ENCODE measurements around the gene BHLHA15.

DNA sequence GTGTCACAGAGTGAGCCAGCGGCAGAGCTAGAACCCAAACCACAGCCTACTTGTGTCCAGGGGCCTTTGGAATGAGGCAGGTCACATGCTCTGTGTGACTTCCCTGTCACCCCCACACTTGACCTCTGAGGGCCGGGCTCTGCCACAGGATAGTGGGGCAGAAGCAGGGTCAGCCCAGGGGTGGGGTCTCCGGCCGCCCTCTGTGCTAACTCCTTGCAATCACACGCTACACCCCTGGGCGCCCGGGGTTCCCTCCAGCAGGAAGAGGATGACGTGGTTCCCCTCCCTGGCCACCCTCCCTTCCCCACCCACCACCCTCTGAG lies 21.0 kb downstream of the BHLHA15 start:
- no peak for TF ChIP-seq CTCF (IDR thresholded peaks at IDR 0.05)
- TF ChIP-seq GABPA (IDR thresholded peaks at IDR 0.05; ENCODE audit: low read depth): no peak
- no peak for TF ChIP-seq EP300 (IDR thresholded peaks at IDR 0.05; ENCODE audit: borderline replicate concordance in 1 of 2, low read depth in 1 of 2, low read length in 1 of 2)
- TF ChIP-seq JUND (IDR thresholded peaks at IDR 0.05): no peak
- TF ChIP-seq EZH2phosphoT487 (IDR thresholded peaks at IDR 0.05; ENCODE audit: borderline replicate concordance, low read depth): no peak
- no peak for TF ChIP-seq REST (IDR thresholded peaks at IDR 0.05; ENCODE audit: low read depth, low read length)
- TF ChIP-seq TAF1 (IDR thresholded peaks at IDR 0.05; ENCODE audit: borderline replicate concordance, low read depth, low read length): no peak
- TF ChIP-seq, protein P1, sequence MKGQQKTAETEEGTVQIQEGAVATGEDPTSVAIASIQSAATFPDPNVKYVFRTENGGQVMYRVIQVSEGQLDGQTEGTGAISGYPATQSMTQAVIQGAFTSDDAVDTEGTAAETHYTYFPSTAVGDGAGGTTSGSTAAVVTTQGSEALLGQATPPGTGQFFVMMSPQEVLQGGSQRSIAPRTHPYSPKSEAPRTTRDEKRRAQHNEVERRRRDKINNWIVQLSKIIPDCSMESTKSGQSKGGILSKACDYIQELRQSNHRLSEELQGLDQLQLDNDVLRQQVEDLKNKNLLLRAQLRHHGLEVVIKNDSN (IDR thresholded peaks at IDR 0.05; ENCODE audit: borderline replicate concordance, low read depth): no peak
- no peak for TF ChIP-seq POLR2AphosphoS5 (IDR thresholded peaks at IDR 0.05; ENCODE audit: low read depth, low read length)
- TF ChIP-seq YY1 (IDR thresholded peaks at IDR 0.05; ENCODE audit: low read depth): no peak

Measured in SK-N-SH (cell line).